HG03460 (cell line): Measurements from ENCODE around the gene GET4.
"Not testable (repeated sequence)": the region's sequence is repeated elsewhere in the genome, so short reads cannot be mapped to it uniquely, and the experiment has no call there.

Experiments used
- ATAC-seq: cut with Tn5 transposase; IDR thresholded peaks from one replicate; pipeline ENCODE4 v1.9.1; 2021; ENCODE audit not compliant: unreplicated experiment

GET4 gene

GRCh38 chr7:868189-868486 is 8.2 kb upstream of the GET4 start:
- no peak for ATAC-seq

- ATAC-seq = no peak
These were observed 7.0 kb upstream of the GET4 start for GRCh38 chr7:869348-869747.

- ATAC-seq = no peak
These were observed 4.3 kb upstream of the GET4 start for GRCh38 chr7:871900-872537.

DNA sequence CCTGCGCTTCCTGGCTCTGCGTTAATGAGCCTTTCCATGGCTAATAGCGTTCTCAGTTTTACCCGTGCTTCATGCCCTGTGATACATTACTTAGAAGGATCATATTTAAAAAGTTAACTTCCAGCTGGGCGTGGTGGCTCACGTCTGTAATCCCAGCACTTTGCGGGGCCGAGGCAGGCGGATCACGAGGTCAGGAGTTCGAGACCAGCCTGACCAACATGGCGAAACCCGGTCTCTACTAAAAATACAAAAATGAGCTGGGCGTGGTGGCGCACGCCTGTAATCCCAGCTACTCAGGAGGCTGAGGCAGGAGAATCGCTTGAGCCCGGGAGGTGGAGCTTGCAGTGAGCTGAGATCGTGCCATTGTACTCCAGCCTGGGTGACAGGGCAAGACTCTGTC is 3.7 kb upstream of the GET4 start:
- not testable (repeated sequence) for ATAC-seq

- ATAC-seq = no peak
These were observed 2.9 kb upstream of the GET4 start for GRCh38 chr7:873367-874002.

- no peak for ATAC-seq
These were observed 2.2 kb upstream of the GET4 start for GRCh38 chr7:874031-874749.

DNA sequence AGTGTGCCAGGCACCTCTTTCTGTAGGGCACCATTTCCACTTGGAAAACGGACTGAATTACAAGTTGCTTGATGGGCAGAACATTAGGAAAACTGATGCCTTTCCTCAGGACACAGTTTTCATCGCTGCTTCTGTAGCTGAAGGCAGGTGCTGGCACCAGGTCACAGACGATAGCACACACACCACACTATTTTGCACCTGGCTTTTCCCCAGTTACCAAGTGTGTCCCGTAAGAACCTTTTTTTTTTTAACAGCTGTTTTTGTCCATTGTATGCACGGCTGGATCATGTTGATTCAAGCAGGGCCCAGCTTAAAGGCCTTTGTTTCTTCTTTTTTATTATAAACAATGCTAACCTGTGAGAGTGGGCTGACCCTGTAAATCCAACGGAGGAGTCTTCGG is 1.3 kb upstream of the GET4 start:
- ATAC-seq = no peak

GRCh38 chr7:875476-876076 is 778 bp upstream of the GET4 start:
- no peak for ATAC-seq

GRCh38 chr7:876972-877311 is 588 bp downstream of the GET4 start:
- peak; percentile 11 for ATAC-seq

- no peak for ATAC-seq
These were observed 1.2 kb downstream of the GET4 start for GRCh38 chr7:877312-878232.

GRCh38 chr7:879093-879492 is 2.7 kb downstream of the GET4 start:
- no peak for ATAC-seq

- no peak for ATAC-seq
These were observed 3.4 kb downstream of the GET4 start for GRCh38 chr7:879706-880105.

DNA sequence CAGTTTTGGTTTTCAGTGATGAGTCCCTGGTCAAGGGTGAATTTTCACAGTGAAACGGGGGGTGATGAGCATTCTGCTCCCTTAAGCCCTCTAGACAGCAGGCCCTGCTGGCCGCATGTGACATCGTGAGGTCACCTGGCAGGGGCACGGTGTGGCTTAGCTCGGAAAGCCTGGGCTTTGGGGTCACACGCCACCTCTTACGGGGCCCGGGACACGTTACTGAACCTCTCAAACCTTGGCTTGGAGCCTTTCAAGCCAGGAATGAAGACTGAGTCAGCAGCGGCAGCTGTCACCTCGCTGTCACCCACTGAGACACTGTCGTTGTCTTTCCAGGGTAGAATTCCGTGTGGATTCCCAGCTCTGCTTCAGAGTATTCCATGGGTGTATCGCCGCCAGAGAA is 4.1 kb downstream of the GET4 start:
- no peak for ATAC-seq

- ATAC-seq = no peak
These were observed 5.3 kb downstream of the GET4 start for GRCh38 chr7:881441-882234.

DNA sequence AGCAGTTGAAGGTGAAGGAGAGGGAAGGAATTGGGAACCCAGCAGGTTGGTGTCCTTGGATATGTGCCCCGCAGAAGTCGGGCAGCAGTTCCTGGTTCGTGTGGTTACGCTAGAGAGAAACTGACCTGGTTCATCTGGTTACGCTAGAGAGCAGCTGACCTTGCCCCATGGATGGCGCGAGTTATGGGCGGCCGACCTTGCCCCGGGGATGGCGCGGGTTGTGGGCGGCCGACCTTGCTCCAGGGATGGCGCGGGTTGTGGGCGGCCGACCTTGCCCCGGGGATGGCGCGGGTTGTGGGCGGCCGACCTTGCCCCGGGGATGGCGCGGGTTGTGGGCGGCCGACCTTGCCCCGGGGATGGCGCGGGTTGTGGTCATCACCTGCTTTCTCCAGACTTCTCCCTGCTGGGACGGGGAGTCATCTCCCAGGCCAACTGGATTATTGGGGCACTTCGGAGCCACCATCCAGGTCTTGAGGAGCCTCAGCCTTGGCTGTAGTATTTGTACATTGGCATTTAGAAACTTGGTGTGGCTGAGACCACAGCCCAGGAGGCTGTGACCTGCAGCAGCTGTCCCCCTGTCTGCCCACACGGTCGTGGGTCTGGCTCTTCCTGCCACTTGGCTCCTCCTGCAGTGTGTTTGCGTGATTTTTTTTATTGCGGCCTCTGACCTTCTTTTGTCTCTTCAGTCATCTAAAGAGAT is 6.1 kb downstream of the GET4 start:
- ATAC-seq = no peak

- no peak for ATAC-seq
These were observed 7.0 kb downstream of the GET4 start for GRCh38 chr7:883055-884021.

GRCh38 chr7:884191-885003 is 8.0 kb downstream of the GET4 start:
- ATAC-seq = no peak
